ENCODE measurements around the gene CACTIN.
"Not testable (repeated sequence)": the region's sequence is repeated elsewhere in the genome, so short reads cannot be mapped to it uniquely, and the experiment has no call there.

The CACTIN gene

GRCh38 chr19:3603121-3603811 is 23.3 kb downstream of the CACTIN start:
- in situ Hi-C loops (cut with MboI; ENCODE audit: low pct_unique_long_range_greater_than_20kb, low sequenced_read_pairs): no loop called here
- DNase-seq: no peak

- no peak for DNase-seq
- in situ Hi-C loops (cut with MboI; ENCODE audit: low pct_unique_long_range_greater_than_20kb, low sequenced_read_pairs): no loop called here
Measured at GRCh38 chr19:3601021-3601420, 25.6 kb downstream of the CACTIN start.

- DNase-seq: no peak
- in situ Hi-C loops (cut with MboI; ENCODE audit: low pct_unique_long_range_greater_than_20kb, low sequenced_read_pairs): no loop called here
Measured at GRCh38 chr19:3599776-3600187, 26.8 kb downstream of the CACTIN start.

GRCh38 chr19:3595521-3596061 is 31.0 kb downstream of the CACTIN start:
- no peak for DNase-seq

GRCh38 chr19:3593156-3593555 is 33.4 kb downstream of the CACTIN start:
- in situ Hi-C loops (cut with MboI; ENCODE audit: low pct_unique_long_range_greater_than_20kb, low sequenced_read_pairs): no loop called here
- DNase-seq: no peak

More at GRCh38 chr19:3595521-3596061, 31.0 kb downstream of the CACTIN start:
- in situ Hi-C loops (cut with MboI; ENCODE audit: low pct_unique_long_range_greater_than_20kb, low sequenced_read_pairs): no loop called here

- in situ Hi-C loops (cut with MboI; ENCODE audit: low pct_unique_long_range_greater_than_20kb, low sequenced_read_pairs): no loop called here
- DNase-seq: no peak
Measured at GRCh38 chr19:3591876-3592613, 34.5 kb downstream of the CACTIN start.

GRCh38 chr19:3590991-3591659 is 35.5 kb downstream of the CACTIN start:
- in situ Hi-C loops (cut with MboI; ENCODE audit: low pct_unique_long_range_greater_than_20kb, low sequenced_read_pairs): no loop called here
- DNase-seq: no peak

- in situ Hi-C loops (cut with MboI; ENCODE audit: low pct_unique_long_range_greater_than_20kb, low sequenced_read_pairs): no loop called here
- no peak for DNase-seq
Measured at GRCh38 chr19:3589949-3590348, 36.6 kb downstream of the CACTIN start.

GRCh38 chr19:3589439-3589838 is 37.2 kb downstream of the CACTIN start:
- in situ Hi-C loops (cut with MboI; ENCODE audit: low pct_unique_long_range_greater_than_20kb, low sequenced_read_pairs): no loop called here
- DNase-seq: no peak

- in situ Hi-C loops (cut with MboI; ENCODE audit: low pct_unique_long_range_greater_than_20kb, low sequenced_read_pairs): no loop called here
- no peak for DNase-seq
Measured at GRCh38 chr19:3586707-3587346, 39.8 kb downstream of the CACTIN start.

GRCh38 chr19:3586127-3586626 is 40.4 kb downstream of the CACTIN start:
- in situ Hi-C loops (cut with MboI; ENCODE audit: low pct_unique_long_range_greater_than_20kb, low sequenced_read_pairs): no loop called here
- DNase-seq: peak; percentile 74

GRCh38 chr19:3585301-3586126 is 41.1 kb downstream of the CACTIN start, which contains the start of gene GIPC3:
TSS of gene GIPC3 (plus strand) at chr19:3585478. CDS start at chr19:3585598, 120 bp downstream.
- in situ Hi-C loops (cut with MboI; ENCODE audit: low pct_unique_long_range_greater_than_20kb, low sequenced_read_pairs): no loop called here
- DNase-seq: peak; percentile 31

- DNase-seq; in situ Hi-C loops (cut with MboI; ENCODE audit: low pct_unique_long_range_greater_than_20kb, low sequenced_read_pairs): not testable (repeated sequence)
Measured at GRCh38 chr19:3584036-3584802, 42.4 kb downstream of the CACTIN start.

GRCh38 chr19:3581792-3582191 is 44.8 kb downstream of the CACTIN start:
- DNase-seq; in situ Hi-C loops (cut with MboI; ENCODE audit: low pct_unique_long_range_greater_than_20kb, low sequenced_read_pairs): not testable (repeated sequence)

- no peak for DNase-seq
- in situ Hi-C loops (cut with MboI; ENCODE audit: low pct_unique_long_range_greater_than_20kb, low sequenced_read_pairs): no loop called here
Measured at GRCh38 chr19:3580156-3580934, 46.2 kb downstream of the CACTIN start.

GRCh38 chr19:3578390-3578789 is 48.2 kb downstream of the CACTIN start:
- no peak for DNase-seq
- in situ Hi-C loops (cut with MboI; ENCODE audit: low pct_unique_long_range_greater_than_20kb, low sequenced_read_pairs): no loop called here

Measured in KBM-7 (cell line).